ENCODE data around the gene ADGRF1.
"Not testable (repeated sequence)": the region's sequence is repeated elsewhere in the genome, so short reads cannot be mapped to it uniquely, and the experiment has no call there.

The ADGRF1 gene

GRCh38 chr6:47057830-47058540, 15.9 kb upstream of the ADGRF1 start:
- Histone ChIP-seq H3K27me3 (ENCODE audit: control insufficient read depth in 1 of 2, insufficient read depth in 2 of 2, low read length in 2 of 2) (no peaks in the 10 kb centered on the region), H3K36me3 (ENCODE audit: insufficient read depth, low read length) (no peaks in the 10 kb centered on the region), H3K4me1 (ENCODE audit: insufficient read depth, low read length) (peaks cover 15% of the 10 kb centered on the region), H3K27ac (ENCODE audit: low read depth, low read length) (no peak overlapping the region), H3K4me3 (ENCODE audit: low read depth in 1 of 2, low read length in 2 of 2) (no peak overlapping the region), H3K9ac (ENCODE audit: low read length) (no peak overlapping the region), H3K9me3 (ENCODE audit: low read length) (no peaks in the 10 kb centered on the region)

GRCh38 chr6:47056832-47057231, 14.7 kb upstream of the ADGRF1 start:
- Histone ChIP-seq H3K9ac (ENCODE audit: low read length) (no peak overlapping the region), H3K27me3 (ENCODE audit: control insufficient read depth in 1 of 2, insufficient read depth in 2 of 2, low read length in 2 of 2) (no peaks in the 10 kb centered on the region), H3K4me3 (ENCODE audit: low read depth in 1 of 2, low read length in 2 of 2) (no peak overlapping the region), H3K27ac (ENCODE audit: low read depth, low read length) (no peak overlapping the region), H3K36me3 (ENCODE audit: insufficient read depth, low read length) (no peaks in the 10 kb centered on the region), H3K4me1 (ENCODE audit: insufficient read depth, low read length) (peaks cover 9% of the 10 kb centered on the region), H3K9me3 (ENCODE audit: low read length) (no peaks in the 10 kb centered on the region)

DNA sequence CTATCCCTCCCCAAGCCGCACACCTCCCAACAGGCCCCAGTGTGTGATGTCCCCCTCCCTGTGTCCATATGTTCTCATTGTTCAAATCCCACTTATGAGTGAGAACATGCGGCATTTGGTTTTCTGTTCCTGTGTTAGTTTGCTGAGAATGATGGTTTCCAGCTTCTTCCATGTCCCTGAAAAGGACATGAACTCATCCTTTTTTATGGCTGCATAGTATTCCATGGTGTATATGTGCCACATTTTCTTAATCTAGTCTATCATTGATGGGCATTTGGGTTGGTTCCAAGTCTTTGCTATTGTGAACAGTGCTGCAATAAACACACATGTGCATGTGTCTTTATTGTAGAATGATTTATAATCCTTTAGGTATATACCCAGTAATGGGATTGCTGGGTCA, 12.2 kb upstream of the ADGRF1 start:
- not testable (repeated sequence) for H3K27me3 ChIP-seq (ENCODE audit: control insufficient read depth in 1 of 2, insufficient read depth in 2 of 2, low read length in 2 of 2); H3K9ac ChIP-seq (ENCODE audit: low read length); H3K36me3 ChIP-seq (ENCODE audit: insufficient read depth, low read length); H3K4me1 ChIP-seq (ENCODE audit: insufficient read depth, low read length); H3K4me3 ChIP-seq (ENCODE audit: low read depth in 1 of 2, low read length in 2 of 2); H3K9me3 ChIP-seq (ENCODE audit: low read length); H3K27ac ChIP-seq (ENCODE audit: low read depth, low read length)

DNA sequence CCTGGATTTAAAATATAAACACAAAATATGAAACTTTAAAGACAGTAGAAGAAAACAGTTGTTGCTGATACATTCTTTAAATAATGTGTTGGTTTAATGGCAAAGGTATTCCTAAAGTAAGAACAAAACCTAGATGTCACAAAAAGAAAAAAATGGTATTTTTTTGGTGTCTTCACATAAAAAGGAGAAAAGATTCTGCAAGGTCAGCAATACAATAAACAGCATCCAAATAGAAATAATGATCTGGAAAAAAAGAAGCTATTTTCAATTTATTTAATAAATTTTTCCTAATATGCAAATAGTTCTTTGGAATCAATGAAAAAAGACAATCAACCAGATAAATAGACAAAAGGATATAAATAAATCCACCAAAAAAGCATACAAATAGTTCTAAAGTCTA, 6.5 kb upstream of the ADGRF1 start:
- Histone ChIP-seq H3K27ac (ENCODE audit: low read depth, low read length) (no peak overlapping the region), H3K9ac (ENCODE audit: low read length) (no peak overlapping the region), H3K36me3 (ENCODE audit: insufficient read depth, low read length) (no peaks in the 10 kb centered on the region), H3K9me3 (ENCODE audit: low read length) (no peaks in the 10 kb centered on the region), H3K4me1 (ENCODE audit: insufficient read depth, low read length) (peaks cover 9% of the 10 kb centered on the region), H3K27me3 (ENCODE audit: control insufficient read depth in 1 of 2, insufficient read depth in 2 of 2, low read length in 2 of 2) (no peaks in the 10 kb centered on the region), H3K4me3 (ENCODE audit: low read depth in 1 of 2, low read length in 2 of 2) (no peak overlapping the region)

GRCh38 chr6:47047479-47048407, 5.6 kb upstream of the ADGRF1 start:
- H3K27me3 ChIP-seq (ENCODE audit: control insufficient read depth in 1 of 2, insufficient read depth in 2 of 2, low read length in 2 of 2) = no peaks in the 10 kb centered on the region
- H3K4me1 ChIP-seq (ENCODE audit: insufficient read depth, low read length) = peaks cover 9% of the 10 kb centered on the region
- no peaks in the 10 kb centered on the region for H3K9me3 ChIP-seq (ENCODE audit: low read length)
- no peak overlapping the region for H3K27ac ChIP-seq (ENCODE audit: low read depth, low read length)
- H3K36me3 ChIP-seq (ENCODE audit: insufficient read depth, low read length) = no peaks in the 10 kb centered on the region
- H3K9ac ChIP-seq (ENCODE audit: low read length) = no peak overlapping the region
- H3K4me3 ChIP-seq (ENCODE audit: low read depth in 1 of 2, low read length in 2 of 2) = no peak overlapping the region

DNA sequence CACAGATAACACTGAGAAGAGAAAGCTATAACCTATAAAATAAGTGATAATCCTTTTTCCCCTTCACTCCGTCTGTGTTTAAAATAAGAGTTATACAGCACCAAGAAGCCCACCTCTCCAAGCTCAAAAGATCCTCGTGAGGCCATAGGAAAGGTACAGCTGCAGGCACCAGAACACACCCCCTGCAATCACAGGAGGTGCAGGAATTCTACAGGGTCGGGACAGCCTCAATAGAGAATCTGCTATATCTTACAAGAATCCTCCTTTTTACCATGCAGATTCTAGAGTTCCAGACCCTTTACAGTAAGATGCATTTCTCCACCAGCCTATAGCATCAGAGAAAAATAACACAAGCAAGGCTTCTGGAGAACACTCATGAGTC, 5.0 kb upstream of the ADGRF1 start:
- no peak overlapping the region for H3K4me3 ChIP-seq (ENCODE audit: low read depth in 1 of 2, low read length in 2 of 2)
- H3K9me3 ChIP-seq (ENCODE audit: low read length) = no peaks in the 10 kb centered on the region
- H3K36me3 ChIP-seq (ENCODE audit: insufficient read depth, low read length) = no peaks in the 10 kb centered on the region
- no peak overlapping the region for H3K27ac ChIP-seq (ENCODE audit: low read depth, low read length)
- peaks cover 9% of the 10 kb centered on the region for H3K4me1 ChIP-seq (ENCODE audit: insufficient read depth, low read length)
- no peak overlapping the region for H3K9ac ChIP-seq (ENCODE audit: low read length)
- no peaks in the 10 kb centered on the region for H3K27me3 ChIP-seq (ENCODE audit: control insufficient read depth in 1 of 2, insufficient read depth in 2 of 2, low read length in 2 of 2)

- Histone ChIP-seq H3K27me3 (ENCODE audit: control insufficient read depth in 1 of 2, insufficient read depth in 2 of 2, low read length in 2 of 2) (no peaks in the 10 kb centered on the region), H3K27ac (ENCODE audit: low read depth, low read length) (no peak overlapping the region), H3K4me1 (ENCODE audit: insufficient read depth, low read length) (peaks cover 9% of the 10 kb centered on the region), H3K9ac (ENCODE audit: low read length) (no peak overlapping the region), H3K4me3 (ENCODE audit: low read depth in 1 of 2, low read length in 2 of 2) (no peak overlapping the region), H3K9me3 (ENCODE audit: low read length) (no peaks in the 10 kb centered on the region), H3K36me3 (ENCODE audit: insufficient read depth, low read length) (no peaks in the 10 kb centered on the region)
These were observed 2.3 kb upstream of the ADGRF1 start for GRCh38 chr6:47044397-47044796.

DNA sequence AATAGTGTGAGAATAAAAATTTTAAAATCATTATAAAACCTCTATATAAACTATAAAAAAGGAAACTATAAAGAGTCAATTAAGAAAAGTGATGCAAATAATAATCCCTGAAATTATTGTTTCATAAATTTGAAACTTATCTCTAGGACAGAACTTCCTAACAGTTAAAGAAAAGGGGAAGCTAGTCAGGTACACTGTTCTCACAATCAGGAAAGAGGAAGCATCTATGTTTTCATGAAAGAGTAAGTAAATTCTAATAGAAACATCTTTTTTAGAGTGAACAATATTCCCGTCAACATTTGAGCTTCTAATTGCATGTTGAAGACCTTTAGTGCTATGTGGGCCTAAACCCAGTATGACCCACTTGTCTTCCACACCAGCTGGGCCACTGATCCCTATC, 1.2 kb upstream of the ADGRF1 start:
- H3K4me1 ChIP-seq (ENCODE audit: insufficient read depth, low read length) = peaks cover 9% of the 10 kb centered on the region
- no peak overlapping the region for H3K9ac ChIP-seq (ENCODE audit: low read length)
- no peaks in the 10 kb centered on the region for H3K27me3 ChIP-seq (ENCODE audit: control insufficient read depth in 1 of 2, insufficient read depth in 2 of 2, low read length in 2 of 2)
- no peaks in the 10 kb centered on the region for H3K36me3 ChIP-seq (ENCODE audit: insufficient read depth, low read length)
- H3K9me3 ChIP-seq (ENCODE audit: low read length) = no peaks in the 10 kb centered on the region
- H3K27ac ChIP-seq (ENCODE audit: low read depth, low read length) = no peak overlapping the region
- no peak overlapping the region for H3K4me3 ChIP-seq (ENCODE audit: low read depth in 1 of 2, low read length in 2 of 2)

DNA sequence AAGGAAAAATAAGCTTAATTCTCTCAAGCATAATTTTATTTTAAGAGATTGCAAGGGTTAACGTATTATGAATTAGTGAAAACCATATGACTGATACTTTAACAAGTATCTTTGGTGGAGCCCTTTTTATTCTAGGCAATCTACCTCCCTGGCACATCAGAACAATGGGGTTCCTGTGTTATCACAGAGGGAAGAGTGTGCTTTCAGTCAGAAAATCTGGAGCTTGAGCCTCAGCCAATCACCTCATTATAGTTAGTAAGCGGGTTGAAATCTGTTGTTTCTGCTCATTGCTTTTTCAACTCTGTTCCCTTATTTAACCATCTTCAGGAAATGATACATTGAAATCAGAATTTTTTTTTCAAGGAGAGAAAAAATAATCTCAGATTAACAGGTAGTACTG, 391 bp downstream of the ADGRF1 start:
- no peaks in the 10 kb centered on the region for H3K27me3 ChIP-seq (ENCODE audit: control insufficient read depth in 1 of 2, insufficient read depth in 2 of 2, low read length in 2 of 2)
- no peak overlapping the region for H3K9ac ChIP-seq (ENCODE audit: low read length)
- no peaks in the 10 kb centered on the region for H3K9me3 ChIP-seq (ENCODE audit: low read length)
- no peak overlapping the region for H3K4me3 ChIP-seq (ENCODE audit: low read depth in 1 of 2, low read length in 2 of 2)
- no peak overlapping the region for H3K27ac ChIP-seq (ENCODE audit: low read depth, low read length)
- H3K36me3 ChIP-seq (ENCODE audit: insufficient read depth, low read length) = no peaks in the 10 kb centered on the region
- H3K4me1 ChIP-seq (ENCODE audit: insufficient read depth, low read length) = no peaks in the 10 kb centered on the region

GRCh38 chr6:47034926-47035325, 7.2 kb downstream of the ADGRF1 start:
- Histone ChIP-seq H3K27me3 (ENCODE audit: control insufficient read depth in 1 of 2, insufficient read depth in 2 of 2, low read length in 2 of 2) (no peaks in the 10 kb centered on the region), H3K9me3 (ENCODE audit: low read length) (no peaks in the 10 kb centered on the region), H3K27ac (ENCODE audit: low read depth, low read length) (no peak overlapping the region)

DNA sequence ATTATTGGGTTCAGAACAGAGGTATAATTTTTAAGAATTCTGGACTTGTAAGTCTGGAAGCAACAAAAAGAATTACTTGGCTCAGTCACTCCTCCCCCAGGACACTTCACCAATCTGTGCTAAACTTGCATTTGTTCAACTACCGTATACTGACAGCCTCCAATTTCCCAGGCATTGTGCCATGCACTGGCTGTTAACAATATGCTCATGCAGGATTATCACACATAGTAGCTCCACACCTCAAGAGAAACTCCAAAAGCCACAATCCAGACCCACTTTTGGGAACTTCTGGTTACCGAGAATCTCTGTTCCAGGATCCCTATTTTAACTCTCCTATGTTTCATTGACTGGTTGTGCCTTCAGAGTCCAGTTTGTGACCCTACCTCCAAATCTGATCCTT, 7.7 kb downstream of the ADGRF1 start:
- H3K9me3 ChIP-seq (ENCODE audit: low read length) = no peaks in the 10 kb centered on the region
- no peak overlapping the region for H3K4me3 ChIP-seq (ENCODE audit: low read depth in 1 of 2, low read length in 2 of 2)
- no peaks in the 10 kb centered on the region for H3K36me3 ChIP-seq (ENCODE audit: insufficient read depth, low read length)
- no peaks in the 10 kb centered on the region for H3K27me3 ChIP-seq (ENCODE audit: control insufficient read depth in 1 of 2, insufficient read depth in 2 of 2, low read length in 2 of 2)
- H3K9ac ChIP-seq (ENCODE audit: low read length) = no peak overlapping the region
- H3K4me1 ChIP-seq (ENCODE audit: insufficient read depth, low read length) = peaks cover 10% of the 10 kb centered on the region
- H3K27ac ChIP-seq (ENCODE audit: low read depth, low read length) = no peak overlapping the region

More at GRCh38 chr6:47034926-47035325, 7.2 kb downstream of the ADGRF1 start:
- H3K9ac ChIP-seq (ENCODE audit: low read length) = no peak overlapping the region
- no peaks in the 10 kb centered on the region for H3K36me3 ChIP-seq (ENCODE audit: insufficient read depth, low read length)
- H3K4me3 ChIP-seq (ENCODE audit: low read depth in 1 of 2, low read length in 2 of 2) = no peak overlapping the region
- H3K4me1 ChIP-seq (ENCODE audit: insufficient read depth, low read length) = peaks cover 10% of the 10 kb centered on the region

All from muscle layer of colon (tissue), 2 donors.